Heart left ventricle (tissue), 13 donors: Measurements from ENCODE around the gene TMEM178B.

Experiments used
- POLR2A ChIP-seq, 2 donors: fragments of 450-650 bp; IDR thresholded peaks; one replicate each; pipeline ENCODE4 v1.6.1; 2017; ENCODE audit warnings: antibody characterized with exemption in 2 of 2, mild to moderate bottlenecking in 2 of 2, moderate library complexity in 2 of 2
- TF ChIP-seq, protein P1 (sequence below), 12 donors: fragments of 200-600 bp; sonication (generic) in 4 of 12; IDR thresholded peaks; one replicate each; pipeline versions ENCODE4 v1.5.0 to v1.8.0; 2018 to 2022; ENCODE audit warnings: antibody characterized with exemption in 12 of 12, mild to moderate bottlenecking in 5 of 12
- donor health status: ischemic (EF 13 %, LVEDD 7.1; RV severe dilation, severe dysfunction).
- donor health status: DM: no; HTN: yes; CAD: no.
- donor health status: DM: no; HTN: no; CAD: no.
- donor health status: ischemic (EF 25% LVEDD 6.9; RV normal size, moderate dysfunction).
- donor health status: ischemic (EF 25% LVEDD 5.7; RV mildly dilated, moderate dysfunction).
- donor health status: ischemic (EF 35%, LVEDD 5.7; RV mildly dilated, moderate dysfunction).
- donor health status: nonischemic (EF 11% LVEDD 7.7; RV severe dilation, severe dysfunction).
- donor health status: DM: yes; HTN: yes; CAD: no.
- donor health status: PGD.
- donor health status: ischemic (EF 29% LVEDD 5.4; RV normal size, mild dysfunction).
- donor health status: nonischemic (EF 23%, LVEDD 6.1; RV moderate dilation, normal function).

DNA sequence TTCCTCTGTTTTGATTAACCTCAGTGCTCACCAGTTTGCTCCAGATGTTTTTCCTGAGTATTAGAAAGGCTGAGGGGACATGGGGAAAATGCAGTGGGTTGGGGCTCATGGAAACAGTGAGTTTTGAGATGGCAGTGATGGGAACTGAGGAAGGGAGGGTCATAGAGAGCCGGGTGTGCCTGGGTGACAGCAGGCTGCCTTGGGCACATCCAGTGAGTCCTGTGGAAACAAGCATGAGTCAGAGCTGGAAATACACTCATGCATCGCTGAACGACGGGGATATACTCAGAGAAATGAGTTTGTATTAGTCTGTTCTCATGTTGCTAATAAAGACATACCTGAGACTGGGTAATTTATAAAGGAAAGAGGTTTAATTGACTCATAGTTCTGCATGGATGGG lies 202.2 kb downstream of the TMEM178B start:
- TF ChIP-seq, protein P1, sequence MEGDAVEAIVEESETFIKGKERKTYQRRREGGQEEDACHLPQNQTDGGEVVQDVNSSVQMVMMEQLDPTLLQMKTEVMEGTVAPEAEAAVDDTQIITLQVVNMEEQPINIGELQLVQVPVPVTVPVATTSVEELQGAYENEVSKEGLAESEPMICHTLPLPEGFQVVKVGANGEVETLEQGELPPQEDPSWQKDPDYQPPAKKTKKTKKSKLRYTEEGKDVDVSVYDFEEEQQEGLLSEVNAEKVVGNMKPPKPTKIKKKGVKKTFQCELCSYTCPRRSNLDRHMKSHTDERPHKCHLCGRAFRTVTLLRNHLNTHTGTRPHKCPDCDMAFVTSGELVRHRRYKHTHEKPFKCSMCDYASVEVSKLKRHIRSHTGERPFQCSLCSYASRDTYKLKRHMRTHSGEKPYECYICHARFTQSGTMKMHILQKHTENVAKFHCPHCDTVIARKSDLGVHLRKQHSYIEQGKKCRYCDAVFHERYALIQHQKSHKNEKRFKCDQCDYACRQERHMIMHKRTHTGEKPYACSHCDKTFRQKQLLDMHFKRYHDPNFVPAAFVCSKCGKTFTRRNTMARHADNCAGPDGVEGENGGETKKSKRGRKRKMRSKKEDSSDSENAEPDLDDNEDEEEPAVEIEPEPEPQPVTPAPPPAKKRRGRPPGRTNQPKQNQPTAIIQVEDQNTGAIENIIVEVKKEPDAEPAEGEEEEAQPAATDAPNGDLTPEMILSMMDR (IDR thresholded peaks at IDR 0.05) = no peak
- TF ChIP-seq POLR2A (IDR thresholded peaks at IDR 0.05) = no peak
